ENCODE results near the gene MDN1.

- TF ChIP-seq FOXM1 (IDR thresholded peaks at IDR 0.05; ENCODE audit: borderline replicate concordance) = no peak
- no peak for TF ChIP-seq ZNF384 (IDR thresholded peaks at IDR 0.05)
- TF ChIP-seq SP1 (IDR thresholded peaks at IDR 0.05) = no peak
- no peak for TF ChIP-seq FOXA1 (IDR thresholded peaks at IDR 0.05)
- TF ChIP-seq ELF4 (IDR thresholded peaks at IDR 0.05) = no peak
- TF ChIP-seq SUZ12 (IDR thresholded peaks at IDR 0.05) = no peak
- no peak for TF ChIP-seq PKNOX1 (IDR thresholded peaks at IDR 0.05)
- TF ChIP-seq CTBP1 (IDR thresholded peaks at IDR 0.05; ENCODE audit: borderline replicate concordance) = no peak
Measured at GRCh38 chr6:89731924-89732567, 87.5 kb downstream of the MDN1 start.

Data from HEK293T (cell line).